ENCODE data around the gene PGD. TPM values are rescaled to one million over a fixed set of nuclear protein-coding genes. Genes with fewer than 3 reads are reported as not detected.
"Not testable (repeated sequence)": the region's sequence is repeated elsewhere in the genome, so short reads cannot be mapped to it uniquely, and the experiment has no call there.

The PGD gene
- total RNA-seq, 2 donors from 2014 or later: 48.9 to 63.6 TPM

DNA sequence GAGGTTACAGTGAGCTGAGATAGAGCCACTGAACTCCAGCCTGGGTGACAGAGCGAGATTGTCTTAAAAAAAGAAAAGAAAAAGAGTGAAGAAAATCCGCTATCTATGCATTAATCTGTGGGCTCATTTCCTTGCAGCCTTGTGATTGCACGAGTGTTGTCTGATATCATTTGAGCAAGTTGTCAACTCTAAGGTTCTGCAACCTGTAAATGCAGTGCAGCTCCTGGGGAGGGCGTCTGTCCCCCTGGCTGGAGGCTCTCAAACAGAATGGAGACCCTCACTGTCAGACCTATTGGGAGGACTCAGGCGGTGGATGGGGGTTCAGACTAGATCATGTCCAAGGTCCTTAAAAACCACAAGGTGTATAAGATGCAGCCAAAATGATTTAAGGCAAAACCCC lies 57.2 kb downstream of the PGD start:
- H3K27me3 ChIP-seq (replicated peaks; ENCODE audit: insufficient read depth): no peaks in the 10 kb centered on the region
- H3K36me3 ChIP-seq: peaks cover 1% of the 10 kb centered on the region
- no peaks in the 10 kb centered on the region for H3K9me3 ChIP-seq
- H3K27ac ChIP-seq: no peak overlapping the region
- ATAC-seq (ENCODE audit: insufficient number of reproducible peaks, low FRiP score, low read depth) (no peak), DNase-seq (ENCODE audit: low spot score) (no peak)
- TF ChIP-seq CTCF (IDR thresholded peaks at IDR 0.05): no peak
- H3K4me1 ChIP-seq (ENCODE audit: control insufficient read depth in 1 of 2, low read depth in 2 of 2): peaks cover 0 to 7% of the 10 kb centered on the region in 2 donors
- H3K4me3 ChIP-seq: no peak overlapping the region

DNA sequence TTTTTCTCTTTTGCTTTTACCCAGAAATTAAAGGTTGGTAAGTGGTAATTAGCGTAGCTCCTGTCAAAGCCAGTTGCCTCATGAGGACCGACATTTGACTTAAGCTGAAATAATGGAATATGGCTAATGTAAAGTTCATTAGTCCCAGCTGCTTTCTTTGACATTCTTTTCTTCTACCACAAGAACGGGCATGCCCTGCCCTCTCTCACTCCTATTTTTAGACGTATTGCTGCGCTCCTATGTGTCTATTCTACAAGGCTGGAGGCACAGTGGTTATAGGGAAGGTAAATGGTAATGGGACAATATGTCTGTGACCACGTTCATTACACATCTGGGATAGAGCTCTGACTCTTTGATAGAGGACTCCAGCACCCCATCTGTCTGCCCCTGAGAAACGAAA lies 57.8 kb downstream of the PGD start:
- ATAC-seq (ENCODE audit: insufficient number of reproducible peaks, low FRiP score, low read depth): no peak
- no peak for TF ChIP-seq CTCF (IDR thresholded peaks at IDR 0.05)

GRCh38 chr1:10457462-10457861 lies 58.6 kb downstream of the PGD start:
- H3K27ac ChIP-seq; DNase-seq (ENCODE audit: low spot score); H3K9me3 ChIP-seq; H3K27me3 ChIP-seq (replicated peaks; ENCODE audit: insufficient read depth); ATAC-seq (ENCODE audit: insufficient number of reproducible peaks, low FRiP score, low read depth); H3K4me1 ChIP-seq (ENCODE audit: control insufficient read depth in 1 of 2, low read depth in 2 of 2); H3K4me3 ChIP-seq: not testable (repeated sequence)
- peaks cover 10% of the 10 kb centered on the region for H3K36me3 ChIP-seq

More for the DNA sequence above, 57.8 kb downstream of the PGD start:
- no peaks in the 10 kb centered on the region for H3K9me3 ChIP-seq
- H3K27me3 ChIP-seq (replicated peaks; ENCODE audit: insufficient read depth): no peaks in the 10 kb centered on the region
- no peak overlapping the region for H3K4me3 ChIP-seq
- H3K4me1 ChIP-seq (ENCODE audit: control insufficient read depth in 1 of 2, low read depth in 2 of 2): peaks cover 0 to under 1% of the 10 kb centered on the region in 2 donors
- no peak overlapping the region for H3K27ac ChIP-seq
- no peak for DNase-seq (ENCODE audit: low spot score)
- peaks cover 5% of the 10 kb centered on the region for H3K36me3 ChIP-seq

DNA sequence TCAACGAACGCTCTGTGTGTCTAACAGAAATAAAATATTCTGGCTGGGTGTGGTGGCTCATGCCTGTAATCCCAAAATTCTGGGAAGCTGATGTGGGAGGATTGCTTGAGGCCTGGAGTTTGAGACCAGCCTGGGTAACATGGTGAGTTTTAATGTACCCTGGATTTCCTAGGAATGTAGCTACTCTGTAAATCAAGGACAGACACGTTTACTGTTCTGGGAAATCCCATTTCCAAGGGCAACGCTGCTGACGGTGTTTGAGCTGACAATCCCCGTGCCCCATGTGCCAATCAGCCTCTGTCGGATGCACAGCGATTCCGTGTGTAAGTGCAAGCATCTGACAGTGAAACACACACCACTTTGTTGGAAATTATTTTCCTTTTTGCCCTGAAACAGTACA lies 59.0 kb downstream of the PGD start:
- H3K27me3 ChIP-seq (replicated peaks; ENCODE audit: insufficient read depth): no peaks in the 10 kb centered on the region
- ATAC-seq (ENCODE audit: insufficient number of reproducible peaks, low FRiP score, low read depth) (no peak), DNase-seq (ENCODE audit: low spot score) (no peak)
- no peak overlapping the region for H3K4me3 ChIP-seq
- H3K4me1 ChIP-seq (ENCODE audit: control insufficient read depth in 1 of 2, low read depth in 2 of 2): no peaks in the 10 kb centered on the region
- no peak overlapping the region for H3K27ac ChIP-seq
- H3K36me3 ChIP-seq: peaks cover 14% of the 10 kb centered on the region
- no peaks in the 10 kb centered on the region for H3K9me3 ChIP-seq
- TF ChIP-seq CTCF (IDR thresholded peaks at IDR 0.05): no peak

DNA sequence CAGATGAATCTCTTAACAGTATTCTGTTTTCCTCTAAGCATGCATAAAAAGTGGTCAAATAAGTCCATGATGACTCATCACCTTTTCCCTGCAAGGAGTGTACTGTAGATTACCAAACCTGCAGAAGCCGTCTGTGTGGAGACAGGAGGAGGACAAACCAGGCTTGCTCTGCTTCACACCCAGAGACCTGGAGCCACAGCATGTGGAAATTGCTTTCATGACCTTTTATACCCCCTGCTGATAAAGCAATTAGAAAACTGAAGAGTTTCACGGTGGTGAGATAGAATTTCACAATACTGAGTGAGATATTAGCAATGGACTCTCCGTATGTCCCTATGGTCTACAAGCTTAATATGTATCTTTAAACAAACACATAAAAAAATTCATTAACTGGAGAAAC lies 60.3 kb downstream of the PGD start:
- ATAC-seq (ENCODE audit: insufficient number of reproducible peaks, low FRiP score, low read depth) (no peak), DNase-seq (ENCODE audit: low spot score) (no peak)
- Histone ChIP-seq H3K9me3 (no peaks in the 10 kb centered on the region), H3K36me3 (peaks cover 22% of the 10 kb centered on the region), H3K27ac (no peak overlapping the region), H3K4me1 (ENCODE audit: control insufficient read depth in 1 of 2, low read depth in 2 of 2) (no peaks in the 10 kb centered on the region), H3K27me3 (replicated peaks; ENCODE audit: insufficient read depth) (no peaks in the 10 kb centered on the region), H3K4me3 (no peak overlapping the region)
- TF ChIP-seq CTCF (IDR thresholded peaks at IDR 0.05): no peak

- TF ChIP-seq CTCF (IDR thresholded peaks at IDR 0.05): no peak
- DNase-seq (ENCODE audit: low spot score): no peak
- Histone ChIP-seq H3K36me3 (peaks cover 44% of the 10 kb centered on the region), H3K9me3 (no peaks in the 10 kb centered on the region), H3K27me3 (replicated peaks; ENCODE audit: insufficient read depth) (no peaks in the 10 kb centered on the region), H3K4me3 (no peak overlapping the region), H3K4me1 (ENCODE audit: control insufficient read depth in 1 of 2, low read depth in 2 of 2) (peaks cover 7 to 10% of the 10 kb centered on the region in 2 donors), H3K27ac (no peak overlapping the region)
- no peak for ATAC-seq (ENCODE audit: insufficient number of reproducible peaks, low FRiP score, low read depth)
Measured at GRCh38 chr1:10467078-10467477, 68.2 kb downstream of the PGD start.

Measured in thoracic aorta (tissue), 2 donors.